BJ (cell line): ENCODE results near the gene STXBP1. TPM values are rescaled to one million over a fixed set of nuclear protein-coding genes. Genes with fewer than 3 reads are reported as not detected.

Experiments used
- CTCF ChIA-PET: fragments of 350-600 bp; formaldehyde crosslinking; extraction: SDS; loops from one replicate; lab custom pipeline; 2021; ENCODE audit warnings: antibody characterized with exemption, inconsistent platforms; lab: Yijun Ruan, JAX
- POLR2A ChIA-PET: fragments of 300-600 bp; sonication (Branson Sonifier 250); formaldehyde crosslinking; extraction: SDS; loops from one replicate; lab custom pipeline; 2021; ENCODE audit warnings: antibody characterized with exemption; lab: Charles Lee
- DNase-seq: peaks from one replicate; pipeline ENCODE4 v3.0.0-alpha.2; 2011; ENCODE audit warnings: low read depth
- H3K27me3 ChIP-seq: 2 replicates; pipeline ENCODE4 v1.6.0; 2011; ENCODE audit warnings: low read length; ENCODE audit not compliant: control insufficient read depth, insufficient read depth
- H3K36me3 ChIP-seq: 2 replicates; pipeline ENCODE4 v1.5.1; 2011; ENCODE audit warnings: low read length; ENCODE audit not compliant: control insufficient read depth, insufficient read depth
- H3K4me3 ChIP-seq: 2 replicates; pipeline ENCODE4 v1.5.1; 2011; ENCODE audit warnings: low read depth, mild to moderate bottlenecking, control low read depth, low read length
- CTCF ChIP-seq: IDR thresholded peaks from 2 replicates; pipeline ENCODE4 v1.5.1; 2011; ENCODE audit warnings: low read depth, mild to moderate bottlenecking, control low read depth, inconsistent platforms, low read length, moderate library complexity; ENCODE audit not compliant: insufficient read depth
- polyA minus RNA-seq: library from RNA; depleted of rRNA, polyadenylated mRNA; stranded (reverse); fragments of >200 nt; gene quantifications from 2 replicates; pipeline ENCODE4 v1.2.3, GENCODE V29; 2011; rRNA and poly(A)+ RNA removed
- polyA plus RNA-seq: library from polyadenylated mRNA; depleted of rRNA; stranded (reverse); fragments of >200 nt; gene quantifications from 2 replicates; pipeline ENCODE4 v1.2.3, GENCODE V29; 2011; rRNA removed

Gene STXBP1
- 16.2 and 18.1 TPM in 2 replicates for polyA plus RNA-seq
- 20.0 and 20.8 TPM in 2 replicates for polyA minus RNA-seq

DNA sequence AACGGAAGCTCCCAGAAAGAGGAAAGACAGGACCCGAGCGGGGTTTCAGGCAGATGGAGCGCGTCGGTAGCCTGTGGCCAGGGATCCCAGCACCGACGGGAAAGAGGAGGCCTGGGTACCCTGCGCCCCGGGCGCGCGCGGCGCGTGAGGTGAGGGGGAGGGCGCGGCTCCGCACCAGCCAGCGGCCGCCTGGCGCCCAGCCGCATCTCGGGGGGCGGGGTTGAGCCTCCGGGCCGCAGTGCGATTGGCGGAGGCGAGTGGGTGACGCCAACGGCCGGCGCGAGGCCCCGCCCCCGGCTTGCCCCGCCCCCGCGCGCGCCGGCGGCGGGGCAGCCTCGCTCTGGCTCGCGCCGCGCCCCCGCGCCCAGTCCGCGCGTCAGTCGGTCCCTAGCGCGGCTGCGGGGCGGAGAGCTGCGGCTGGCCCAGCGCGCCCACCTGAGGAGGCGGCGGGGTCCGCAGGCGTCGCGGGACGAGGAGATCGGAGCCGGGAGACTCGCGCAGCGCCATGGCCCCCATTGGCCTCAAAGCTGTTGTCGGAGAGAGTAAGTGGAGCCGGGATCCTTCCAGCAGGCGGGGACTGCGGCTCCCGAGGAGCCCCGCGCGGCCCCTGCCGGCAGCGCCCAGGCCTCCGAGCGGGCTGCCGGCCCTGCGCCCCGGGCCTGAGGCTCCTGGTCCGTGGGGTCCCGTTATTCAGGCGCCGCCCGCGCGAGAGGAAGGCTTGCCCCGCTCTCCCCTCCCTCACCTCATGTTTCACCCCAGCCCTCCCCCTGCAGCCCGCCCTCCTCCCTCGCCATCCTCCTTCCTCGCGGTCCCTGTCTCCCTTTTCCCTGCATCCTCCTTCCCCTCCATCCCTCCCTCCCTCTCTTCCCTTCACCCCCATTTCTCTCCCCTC lies at the start of gene STXBP1:
Gene STXBP1, plus strand, starts transcription at position 379 of the 892 bp plus-strand sequence. Its CDS starts 127 bp downstream, at position 506.
- Histone ChIP-seq H3K36me3 (no peaks in the 10 kb centered on the region), H3K4me3 (peak within 1 kb of the TSS; percentile 86), H3K27me3 (no peaks in the 10 kb centered on the region)
- ChIA-PET POLR2A (interaction anchor here (0.6 kb wide), 1 partner anchor 158 kb away, joined by 20 read pairs; no protein-coding TSS in a partner anchor), CTCF (interaction anchor here (1.0 to 2.4 kb wide), 3 partner anchors 22 to 123 kb away, joined by 3 to 8 read pairs (median 6); partner anchors contain the start of gene TOR2A)
- no peak for DNase-seq
- no peak for TF ChIP-seq CTCF

DNA sequence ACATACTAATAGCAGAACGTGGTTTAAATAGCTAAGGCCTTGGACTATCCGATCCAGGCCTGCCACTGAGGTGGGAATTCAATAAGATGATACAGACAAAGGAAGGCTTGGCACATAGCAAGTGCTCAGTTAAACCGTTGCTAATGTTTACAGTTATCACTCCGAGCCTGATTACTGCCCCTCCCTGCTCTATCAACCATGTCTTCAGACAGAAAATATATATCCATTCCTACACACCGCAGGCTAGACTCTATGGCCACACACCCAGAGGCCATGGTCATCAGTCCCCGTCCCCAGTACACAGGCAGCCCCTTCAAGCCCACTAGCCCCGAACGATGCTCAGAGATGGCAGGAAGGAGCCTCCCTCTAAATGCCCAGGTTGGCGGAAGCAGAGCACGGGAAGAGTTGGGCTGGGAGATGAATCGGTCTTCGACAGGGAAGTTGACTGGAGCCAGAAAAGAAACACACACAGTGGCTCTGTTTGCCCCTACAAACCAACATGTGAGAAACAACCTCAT lies 49.7 kb upstream of the STXBP1 start:
- H3K4me3 ChIP-seq = no peak overlapping the region
- POLR2A ChIA-PET = interaction anchor here (0.7 kb wide), 1 partner anchor 37 kb away, joined by 5 read pairs; no protein-coding TSS in a partner anchor
- no peaks in the 10 kb centered on the region for H3K27me3 ChIP-seq
- H3K36me3 ChIP-seq = peaks cover 30% of the 10 kb centered on the region
- no peak for DNase-seq
- TF ChIP-seq CTCF = no peak
- CTCF ChIA-PET = interaction anchor here (0.6 to 1.3 kb wide), 6 partner anchors 9 to 172 kb away, joined by 3 to 5 read pairs (median 3); partner anchors contain the start of gene TOR2A

DNA sequence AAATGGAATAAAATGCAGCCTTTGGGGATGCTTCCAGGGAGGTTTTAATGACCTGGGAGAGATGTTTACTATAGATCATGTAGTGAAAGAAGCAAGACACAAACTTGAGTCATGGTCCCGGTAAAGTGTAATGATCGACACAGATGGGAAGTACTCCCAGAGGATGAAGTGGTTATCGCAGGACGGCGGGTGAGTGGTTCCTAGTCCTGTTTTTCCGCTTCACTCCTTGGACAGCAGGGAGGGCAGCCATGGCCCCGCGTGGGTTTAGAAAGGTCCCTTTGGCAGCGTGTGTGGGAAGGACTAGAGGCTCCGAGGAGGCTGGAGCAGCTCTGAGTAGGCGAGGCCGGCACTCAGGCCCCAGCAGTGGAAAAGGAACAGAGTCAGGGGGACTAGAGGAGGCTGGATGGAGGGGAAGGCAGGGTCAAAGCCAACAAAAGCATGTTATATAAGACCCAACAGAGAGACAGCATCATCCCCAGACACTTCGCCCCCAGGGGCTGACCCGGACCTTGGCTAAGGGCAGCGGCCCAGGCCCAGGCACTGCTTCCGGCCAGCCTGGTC lies 49.2 kb upstream of the STXBP1 start:
- CTCF ChIA-PET = interaction anchor here (1.3 kb wide), 1 partner anchor 172 kb away, joined by 3 read pairs; the partner anchor contains the start of gene TOR2A
- Histone ChIP-seq H3K27me3 (no peaks in the 10 kb centered on the region), H3K36me3 (peaks cover 30% of the 10 kb centered on the region), H3K4me3 (no peak overlapping the region)
- POLR2A ChIA-PET = no interaction called here
- TF ChIP-seq CTCF = no peak
- DNase-seq = no peak

- ChIA-PET CTCF (no interaction called here), POLR2A (no interaction called here)
- Histone ChIP-seq H3K36me3 (peaks cover 27% of the 10 kb centered on the region), H3K4me3 (no peak overlapping the region), H3K27me3 (no peaks in the 10 kb centered on the region)
- TF ChIP-seq CTCF = no peak
- DNase-seq = no peak
These were observed 48.5 kb upstream of the STXBP1 start for GRCh38 chr9:127563579-127563978.
